Measurements from ENCODE around the gene SOCS1.

DNA sequence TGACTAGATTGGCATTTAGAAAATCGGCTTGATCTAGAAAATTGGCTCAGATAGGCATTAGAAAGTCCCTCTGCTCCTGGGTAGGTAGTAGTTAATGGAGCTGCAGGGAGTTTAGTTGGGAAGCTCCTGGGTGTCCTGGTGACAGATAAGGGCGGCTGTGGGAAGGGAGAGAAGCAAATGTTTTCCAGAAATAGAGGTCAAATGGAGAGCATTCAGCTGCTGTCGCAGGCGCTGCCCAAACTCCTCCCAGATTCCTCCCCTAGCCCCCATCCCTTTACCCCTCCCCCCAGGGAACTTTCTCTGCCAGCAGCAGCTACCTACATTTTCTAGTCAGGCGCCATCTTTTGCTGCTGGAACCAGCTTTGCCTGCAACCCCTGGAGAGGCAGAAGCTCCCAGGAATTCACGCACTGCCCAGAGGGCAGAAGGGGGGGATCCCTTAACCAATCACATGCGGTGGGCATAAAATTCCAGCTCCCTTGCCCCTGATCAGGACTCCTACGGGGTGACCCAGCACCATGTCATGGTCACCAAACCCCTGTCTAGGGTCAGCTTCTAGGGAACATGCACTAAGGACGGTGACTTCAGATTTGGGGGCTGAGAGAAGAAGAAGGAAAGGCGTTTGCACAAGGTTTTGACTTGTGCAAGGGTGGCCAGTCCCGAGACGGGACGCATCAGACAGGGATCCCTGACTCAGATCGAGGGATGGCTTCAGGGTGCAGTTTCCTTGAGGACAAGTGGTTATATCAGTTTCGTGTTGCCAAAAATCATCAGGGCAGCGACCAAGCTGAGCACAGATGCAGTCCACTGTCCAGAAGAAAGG is 43.8 kb downstream of the SOCS1 start:
- TF ChIP-seq FOXK2 (IDR thresholded peaks at IDR 0.05) (no peak), FOXA1 (IDR thresholded peaks at IDR 0.05) (no peak), BHLHE40 (IDR thresholded peaks at IDR 0.05; ENCODE audit: borderline replicate concordance) (no peak)

All from HEK293T (cell line).